Heart left ventricle (tissue), 13 donors: ENCODE results near the gene ZBTB7C.

ENCODE experiments used
- POLR2A ChIP-seq, 2 donors: fragments of 450-650 bp; IDR thresholded peaks; one replicate each; pipeline ENCODE4 v1.6.1; 2017; ENCODE audit warnings: antibody characterized with exemption in 2 of 2, mild to moderate bottlenecking in 2 of 2, moderate library complexity in 2 of 2
- TF ChIP-seq, protein P1 (sequence below), 12 donors: fragments of 200-600 bp; sonication (generic) in 4 of 12; IDR thresholded peaks; one replicate each; pipeline versions ENCODE4 v1.5.0 to v1.8.0; 2018 to 2022; ENCODE audit warnings: antibody characterized with exemption in 12 of 12, mild to moderate bottlenecking in 5 of 12
- donor health status: ischemic (EF 13 %, LVEDD 7.1; RV severe dilation, severe dysfunction).
- donor health status: DM: no; HTN: yes; CAD: no.
- donor health status: DM: no; HTN: no; CAD: no.
- donor health status: ischemic (EF 25% LVEDD 6.9; RV normal size, moderate dysfunction).
- donor health status: ischemic (EF 25% LVEDD 5.7; RV mildly dilated, moderate dysfunction).
- donor health status: ischemic (EF 35%, LVEDD 5.7; RV mildly dilated, moderate dysfunction).
- donor health status: nonischemic (EF 11% LVEDD 7.7; RV severe dilation, severe dysfunction).
- donor health status: DM: yes; HTN: yes; CAD: no.
- donor health status: PGD.
- donor health status: ischemic (EF 29% LVEDD 5.4; RV normal size, mild dysfunction).
- donor health status: nonischemic (EF 23%, LVEDD 6.1; RV moderate dilation, normal function).

DNA sequence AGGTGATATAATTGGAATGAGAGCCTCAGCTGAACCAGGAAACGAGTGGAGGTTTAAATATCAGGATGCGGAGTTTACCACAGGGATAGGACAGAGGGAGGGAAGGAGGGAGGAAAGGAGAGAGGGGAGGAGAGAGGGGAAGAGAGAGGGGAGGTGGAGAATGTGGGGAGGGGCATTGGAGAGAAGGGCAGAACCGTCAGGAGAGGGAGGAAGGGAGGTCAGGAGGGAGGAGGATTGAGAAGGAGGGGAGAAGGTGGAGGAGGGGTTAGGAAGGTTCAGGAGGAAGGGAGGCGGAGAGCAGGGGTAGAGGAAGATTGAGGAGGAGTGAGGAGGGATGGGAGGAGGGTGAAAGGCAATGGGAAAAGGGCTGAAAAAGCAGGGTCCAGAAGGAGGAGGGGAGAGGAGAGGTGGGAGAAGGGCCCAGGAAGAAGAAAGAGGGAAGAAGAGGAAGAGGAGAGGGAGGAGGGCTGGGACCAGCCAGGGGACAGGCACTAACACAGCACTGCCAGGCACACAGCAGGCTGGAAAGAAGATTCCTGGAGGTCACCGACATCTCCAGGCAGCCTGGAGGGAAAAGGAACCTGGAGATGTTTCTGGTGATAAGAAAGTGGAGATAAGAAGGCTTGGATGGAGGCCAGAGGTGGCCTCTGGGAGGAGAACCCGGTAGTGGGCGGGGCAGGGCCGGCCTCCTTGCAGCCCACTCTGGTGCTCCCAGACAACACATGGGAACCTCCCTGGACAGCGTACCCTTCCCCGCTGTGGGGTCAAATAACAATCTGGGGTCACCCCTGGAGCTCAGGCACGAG, 302.0 kb downstream of the ZBTB7C start:
- TF ChIP-seq, protein P1, sequence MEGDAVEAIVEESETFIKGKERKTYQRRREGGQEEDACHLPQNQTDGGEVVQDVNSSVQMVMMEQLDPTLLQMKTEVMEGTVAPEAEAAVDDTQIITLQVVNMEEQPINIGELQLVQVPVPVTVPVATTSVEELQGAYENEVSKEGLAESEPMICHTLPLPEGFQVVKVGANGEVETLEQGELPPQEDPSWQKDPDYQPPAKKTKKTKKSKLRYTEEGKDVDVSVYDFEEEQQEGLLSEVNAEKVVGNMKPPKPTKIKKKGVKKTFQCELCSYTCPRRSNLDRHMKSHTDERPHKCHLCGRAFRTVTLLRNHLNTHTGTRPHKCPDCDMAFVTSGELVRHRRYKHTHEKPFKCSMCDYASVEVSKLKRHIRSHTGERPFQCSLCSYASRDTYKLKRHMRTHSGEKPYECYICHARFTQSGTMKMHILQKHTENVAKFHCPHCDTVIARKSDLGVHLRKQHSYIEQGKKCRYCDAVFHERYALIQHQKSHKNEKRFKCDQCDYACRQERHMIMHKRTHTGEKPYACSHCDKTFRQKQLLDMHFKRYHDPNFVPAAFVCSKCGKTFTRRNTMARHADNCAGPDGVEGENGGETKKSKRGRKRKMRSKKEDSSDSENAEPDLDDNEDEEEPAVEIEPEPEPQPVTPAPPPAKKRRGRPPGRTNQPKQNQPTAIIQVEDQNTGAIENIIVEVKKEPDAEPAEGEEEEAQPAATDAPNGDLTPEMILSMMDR (IDR thresholded peaks at IDR 0.05): no peak
- no peak for TF ChIP-seq POLR2A (IDR thresholded peaks at IDR 0.05)
